SK-N-SH treated with all-trans-retinoic acid at 6 μM for 48 hours (cell line): ENCODE results near the gene HIF1AN.

Experiments used
- ATAC-seq: fragments of 200-7000 bp; cut with Tn5 transposase; 3 replicates; pipeline ENCODE4 v1.9.1; 2020; ENCODE audit warnings: mild to moderate bottlenecking, moderate library complexity
- ARNTL ChIP-seq: fragments of 450-650 bp; formaldehyde crosslinking; IDR thresholded peaks from 2 replicates; pipeline ENCODE4 v1.5.0; 2020; ENCODE audit warnings: low read depth, mild to moderate bottlenecking, moderate library complexity, borderline replicate concordance
- BACH2 ChIP-seq: fragments of 250-450 bp; sonication (Bioruptor Pico); IDR thresholded peaks from 2 replicates; pipeline ENCODE4 v1.9.0; 2021; ENCODE audit warnings: mild to moderate bottlenecking, borderline replicate concordance
- ESRRG ChIP-seq: fragments of 250-450 bp; sonication (Bioruptor Pico); IDR thresholded peaks from 2 replicates; pipeline ENCODE4 v1.6.1; 2021; ENCODE audit warnings: mild to moderate bottlenecking
- GLIS3 ChIP-seq: fragments of 250-450 bp; sonication (Bioruptor Pico); IDR thresholded peaks from 2 replicates; pipeline ENCODE4 v1.5.0; 2020; ENCODE audit warnings: mild to moderate bottlenecking, moderate library complexity
- OSR1 ChIP-seq: fragments of 250-450 bp; sonication (Bioruptor Pico); IDR thresholded peaks from 2 replicates; pipeline ENCODE4 v1.8.0; 2022; ENCODE audit warnings: moderate library complexity, mild to moderate bottlenecking, inconsistent platforms
- PPARA ChIP-seq: fragments of 250-450 bp; sonication (Bioruptor Pico); IDR thresholded peaks from 2 replicates; pipeline ENCODE4 v1.5.0; 2020; ENCODE audit warnings: mild to moderate bottlenecking, borderline replicate concordance
- RARB ChIP-seq: fragments of 250-450 bp; sonication (Bioruptor Pico); IDR thresholded peaks from 2 replicates; pipeline ENCODE4 v1.8.0; 2021; ENCODE audit warnings: mild to moderate bottlenecking, moderate library complexity
- TCF4 ChIP-seq: fragments of 250-450 bp; sonication (Bioruptor Pico); IDR thresholded peaks from 2 replicates; pipeline ENCODE4 v1.8.0; 2021; ENCODE audit warnings: mild to moderate bottlenecking, moderate library complexity, borderline replicate concordance
- TOX ChIP-seq: fragments of 250-450 bp; sonication (Bioruptor Pico); IDR thresholded peaks from 2 replicates; pipeline ENCODE4 v1.8.0; 2021; ENCODE audit warnings: mild to moderate bottlenecking, moderate library complexity, borderline replicate concordance
- ZC3H10 ChIP-seq: fragments of 250-450 bp; sonication (Bioruptor Pico); IDR thresholded peaks from 2 replicates; pipeline ENCODE4 v1.5.1; 2021; ENCODE audit warnings: mild to moderate bottlenecking, moderate library complexity
- ZFP3 ChIP-seq: fragments of 250-450 bp; sonication (Bioruptor Pico); IDR thresholded peaks from 2 replicates; pipeline ENCODE4 v1.5.0; 2020; ENCODE audit warnings: mild to moderate bottlenecking, moderate library complexity
- ZFP30 ChIP-seq: fragments of 450-650 bp; formaldehyde crosslinking; IDR thresholded peaks from 2 replicates; pipeline ENCODE4 v1.5.0; 2022; ENCODE audit warnings: mild to moderate bottlenecking, moderate library complexity
- ZNF565 ChIP-seq: fragments of 450-650 bp; formaldehyde crosslinking; conservative IDR thresholded peaks from 2 replicates; pipeline ENCODE4 v1.5.0; 2020; ENCODE audit warnings: low read depth, mild to moderate bottlenecking, moderate library complexity
- ZNF70 ChIP-seq: fragments of 450-650 bp; formaldehyde crosslinking; IDR thresholded peaks from 2 replicates; pipeline ENCODE4 v1.5.0; 2020; ENCODE audit warnings: mild to moderate bottlenecking, moderate library complexity
- ZNF8 ChIP-seq: fragments of 450-650 bp; formaldehyde crosslinking; IDR thresholded peaks from 2 replicates; pipeline ENCODE4 v1.5.0; 2020; ENCODE audit warnings: mild to moderate bottlenecking, moderate library complexity
- TF ChIP-seq, protein P1 (sequence below): fragments of 250-450 bp; sonication (Bioruptor Pico); IDR thresholded peaks from 2 replicates; pipeline ENCODE4 v1.5.1; 2020; ENCODE audit warnings: low read depth, mild to moderate bottlenecking, moderate library complexity
- TF ChIP-seq, protein P2 (sequence below): fragments of 250-450 bp; sonication (Bioruptor Pico); IDR thresholded peaks from 2 replicates; pipeline ENCODE4 v1.8.0; 2021; ENCODE audit warnings: low read depth, mild to moderate bottlenecking, moderate library complexity, borderline replicate concordance
- TF ChIP-seq, protein P3 (sequence below): fragments of 250-450 bp; sonication (Bioruptor Pico); IDR thresholded peaks from 2 replicates; pipeline ENCODE4 v1.8.0; 2020; ENCODE audit warnings: mild to moderate bottlenecking, moderate library complexity, borderline replicate concordance
- TF ChIP-seq, protein P4 (sequence below): fragments of 250-450 bp; sonication (Bioruptor Pico); IDR thresholded peaks from 2 replicates; pipeline ENCODE4 v1.5.1; 2021; ENCODE audit warnings: mild to moderate bottlenecking, moderate library complexity
- TF ChIP-seq, protein P5 (sequence below): fragments of 250-450 bp; sonication (Bioruptor Pico); IDR thresholded peaks from 2 replicates; pipeline ENCODE4 v1.5.0; 2020; ENCODE audit warnings: mild to moderate bottlenecking, moderate library complexity

The HIF1AN gene

DNA sequence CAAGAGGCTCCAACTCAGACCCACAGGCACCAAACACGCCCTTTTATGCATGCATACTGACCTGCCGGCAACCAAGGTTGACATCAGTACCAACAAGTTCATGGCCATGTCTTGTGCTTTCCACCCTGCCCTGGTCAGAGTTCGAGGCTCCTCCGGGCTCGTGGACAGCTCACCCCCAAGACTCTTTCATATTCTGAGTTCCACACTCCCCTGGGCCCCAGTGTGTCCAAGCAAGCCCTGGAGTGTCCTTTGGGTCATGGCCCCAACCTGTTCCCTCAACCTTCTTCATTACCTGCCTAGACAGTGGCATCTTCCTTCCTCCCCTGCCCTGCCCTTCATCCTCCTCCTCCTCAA lies 40.5 kb downstream of the HIF1AN start:
- TF ChIP-seq TCF4 (CRISPR knock-in tag) = no peak
- no peak for TF ChIP-seq ZFP3 (CRISPR knock-in tag)
- TF ChIP-seq BACH2 (CRISPR knock-in tag) = no peak
- TF ChIP-seq, protein P1, sequence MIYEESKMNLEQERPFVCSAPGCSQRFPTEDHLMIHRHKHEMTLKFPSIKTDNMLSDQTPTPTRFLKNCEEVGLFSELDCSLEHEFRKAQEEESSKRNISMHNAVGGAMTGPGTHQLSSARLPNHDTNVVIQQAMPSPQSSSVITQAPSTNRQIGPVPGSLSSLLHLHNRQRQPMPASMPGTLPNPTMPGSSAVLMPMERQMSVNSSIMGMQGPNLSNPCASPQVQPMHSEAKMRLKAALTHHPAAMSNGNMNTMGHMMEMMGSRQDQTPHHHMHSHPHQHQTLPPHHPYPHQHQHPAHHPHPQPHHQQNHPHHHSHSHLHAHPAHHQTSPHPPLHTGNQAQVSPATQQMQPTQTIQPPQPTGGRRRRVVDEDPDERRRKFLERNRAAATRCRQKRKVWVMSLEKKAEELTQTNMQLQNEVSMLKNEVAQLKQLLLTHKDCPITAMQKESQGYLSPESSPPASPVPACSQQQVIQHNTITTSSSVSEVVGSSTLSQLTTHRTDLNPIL (CRISPR knock-in tag) = no peak
- no peak for TF ChIP-seq PPARA (CRISPR knock-in tag)
- TF ChIP-seq OSR1 (CRISPR knock-in tag) = no peak
- no peak for TF ChIP-seq ZNF565 (CRISPR knock-in tag)
- no peak for TF ChIP-seq ZNF70 (CRISPR knock-in tag)
- no peak for TF ChIP-seq ZC3H10
- TF ChIP-seq ZFP30 (CRISPR knock-in tag) = no peak
- TF ChIP-seq GLIS3 (CRISPR knock-in tag) = no peak
- TF ChIP-seq ZNF8 = no peak
- no peak for TF ChIP-seq ESRRG (CRISPR knock-in tag)
- TF ChIP-seq TOX (CRISPR knock-in tag) = no peak
- TF ChIP-seq, protein P2, sequence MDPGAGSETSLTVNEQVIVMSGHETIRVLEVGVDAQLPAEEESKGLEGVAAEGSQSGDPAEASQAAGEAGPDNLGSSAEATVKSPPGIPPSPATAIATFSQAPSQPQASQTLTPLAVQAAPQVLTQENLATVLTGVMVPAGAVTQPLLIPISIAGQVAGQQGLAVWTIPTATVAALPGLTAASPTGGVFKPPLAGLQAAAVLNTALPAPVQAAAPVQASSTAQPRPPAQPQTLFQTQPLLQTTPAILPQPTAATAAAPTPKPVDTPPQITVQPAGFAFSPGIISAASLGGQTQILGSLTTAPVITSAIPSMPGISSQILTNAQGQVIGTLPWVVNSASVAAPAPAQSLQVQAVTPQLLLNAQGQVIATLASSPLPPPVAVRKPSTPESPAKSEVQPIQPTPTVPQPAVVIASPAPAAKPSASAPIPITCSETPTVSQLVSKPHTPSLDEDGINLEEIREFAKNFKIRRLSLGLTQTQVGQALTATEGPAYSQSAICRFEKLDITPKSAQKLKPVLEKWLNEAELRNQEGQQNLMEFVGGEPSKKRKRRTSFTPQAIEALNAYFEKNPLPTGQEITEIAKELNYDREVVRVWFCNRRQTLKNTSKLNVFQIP = no peak

DNA sequence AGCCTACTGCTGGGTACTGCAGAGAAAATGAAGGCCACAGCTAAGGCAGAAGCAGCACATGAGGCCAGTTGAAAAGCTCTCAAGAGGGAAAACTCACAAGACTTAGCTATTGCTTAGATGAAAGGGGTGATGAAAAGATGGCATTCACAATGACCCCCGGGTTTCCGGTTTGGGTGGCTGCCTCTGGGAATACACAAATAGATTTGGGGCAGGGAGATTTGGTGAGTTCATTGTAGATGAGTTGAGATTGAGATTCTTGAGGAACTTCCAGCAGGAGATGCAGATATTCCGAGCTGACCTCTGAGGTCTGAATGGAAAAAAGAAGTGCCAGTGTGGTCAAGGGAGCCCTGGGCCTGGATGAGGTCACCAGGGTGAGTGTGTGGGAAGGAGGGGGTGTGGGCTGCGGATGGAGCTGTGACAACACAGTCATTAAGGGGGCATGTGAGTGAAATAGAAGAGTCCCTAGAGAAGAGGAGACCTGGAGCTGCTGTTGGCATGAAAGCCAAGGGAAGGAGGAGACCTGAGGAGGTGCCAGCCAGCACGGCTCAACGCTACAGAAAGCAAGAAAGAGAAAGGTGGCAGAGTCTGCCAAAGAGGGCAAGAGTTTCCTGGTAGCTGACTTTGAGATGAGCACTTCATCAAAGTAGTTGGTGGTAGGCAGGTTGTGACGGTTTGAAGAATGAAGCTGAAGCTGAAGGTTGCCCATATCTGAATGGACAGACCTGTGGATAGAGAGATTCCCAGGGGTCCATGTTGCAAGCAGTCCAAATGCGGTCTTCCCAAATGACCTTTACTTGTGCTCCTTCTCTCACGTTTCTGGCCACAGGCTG lies 43.7 kb downstream of the HIF1AN start:
- TF ChIP-seq RARB (CRISPR knock-in tag) = no peak
- TF ChIP-seq, protein P3, sequence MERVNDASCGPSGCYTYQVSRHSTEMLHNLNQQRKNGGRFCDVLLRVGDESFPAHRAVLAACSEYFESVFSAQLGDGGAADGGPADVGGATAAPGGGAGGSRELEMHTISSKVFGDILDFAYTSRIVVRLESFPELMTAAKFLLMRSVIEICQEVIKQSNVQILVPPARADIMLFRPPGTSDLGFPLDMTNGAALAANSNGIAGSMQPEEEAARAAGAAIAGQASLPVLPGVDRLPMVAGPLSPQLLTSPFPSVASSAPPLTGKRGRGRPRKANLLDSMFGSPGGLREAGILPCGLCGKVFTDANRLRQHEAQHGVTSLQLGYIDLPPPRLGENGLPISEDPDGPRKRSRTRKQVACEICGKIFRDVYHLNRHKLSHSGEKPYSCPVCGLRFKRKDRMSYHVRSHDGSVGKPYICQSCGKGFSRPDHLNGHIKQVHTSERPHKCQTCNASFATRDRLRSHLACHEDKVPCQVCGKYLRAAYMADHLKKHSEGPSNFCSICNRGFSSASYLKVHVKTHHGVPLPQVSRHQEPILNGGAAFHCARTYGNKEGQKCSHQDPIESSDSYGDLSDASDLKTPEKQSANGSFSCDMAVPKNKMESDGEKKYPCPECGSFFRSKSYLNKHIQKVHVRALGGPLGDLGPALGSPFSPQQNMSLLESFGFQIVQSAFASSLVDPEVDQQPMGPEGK (CRISPR knock-in tag) = no peak
- TF ChIP-seq ZNF70 (CRISPR knock-in tag) = no peak
- no peak for TF ChIP-seq ZC3H10
- no peak for TF ChIP-seq ARNTL
- TF ChIP-seq PPARA (CRISPR knock-in tag) = no peak
- TF ChIP-seq BACH2 (CRISPR knock-in tag) = no peak
- no peak for TF ChIP-seq ZNF565 (CRISPR knock-in tag)
- no peak for TF ChIP-seq ZFP3 (CRISPR knock-in tag)
- TF ChIP-seq, protein P1 (CRISPR knock-in tag) = no peak
- no peak for TF ChIP-seq OSR1 (CRISPR knock-in tag)
- TF ChIP-seq, protein P4, sequence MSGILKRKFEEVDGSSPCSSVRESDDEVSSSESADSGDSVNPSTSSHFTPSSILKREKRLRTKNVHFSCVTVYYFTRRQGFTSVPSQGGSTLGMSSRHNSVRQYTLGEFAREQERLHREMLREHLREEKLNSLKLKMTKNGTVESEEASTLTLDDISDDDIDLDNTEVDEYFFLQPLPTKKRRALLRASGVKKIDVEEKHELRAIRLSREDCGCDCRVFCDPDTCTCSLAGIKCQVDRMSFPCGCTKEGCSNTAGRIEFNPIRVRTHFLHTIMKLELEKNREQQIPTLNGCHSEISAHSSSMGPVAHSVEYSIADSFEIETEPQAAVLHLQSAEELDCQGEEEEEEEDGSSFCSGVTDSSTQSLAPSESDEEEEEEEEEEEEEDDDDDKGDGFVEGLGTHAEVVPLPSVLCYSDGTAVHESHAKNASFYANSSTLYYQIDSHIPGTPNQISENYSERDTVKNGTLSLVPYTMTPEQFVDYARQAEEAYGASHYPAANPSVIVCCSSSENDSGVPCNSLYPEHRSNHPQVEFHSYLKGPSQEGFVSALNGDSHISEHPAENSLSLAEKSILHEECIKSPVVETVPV (CRISPR knock-in tag) = no peak
- no peak for TF ChIP-seq TCF4 (CRISPR knock-in tag)
- TF ChIP-seq, protein P5, sequence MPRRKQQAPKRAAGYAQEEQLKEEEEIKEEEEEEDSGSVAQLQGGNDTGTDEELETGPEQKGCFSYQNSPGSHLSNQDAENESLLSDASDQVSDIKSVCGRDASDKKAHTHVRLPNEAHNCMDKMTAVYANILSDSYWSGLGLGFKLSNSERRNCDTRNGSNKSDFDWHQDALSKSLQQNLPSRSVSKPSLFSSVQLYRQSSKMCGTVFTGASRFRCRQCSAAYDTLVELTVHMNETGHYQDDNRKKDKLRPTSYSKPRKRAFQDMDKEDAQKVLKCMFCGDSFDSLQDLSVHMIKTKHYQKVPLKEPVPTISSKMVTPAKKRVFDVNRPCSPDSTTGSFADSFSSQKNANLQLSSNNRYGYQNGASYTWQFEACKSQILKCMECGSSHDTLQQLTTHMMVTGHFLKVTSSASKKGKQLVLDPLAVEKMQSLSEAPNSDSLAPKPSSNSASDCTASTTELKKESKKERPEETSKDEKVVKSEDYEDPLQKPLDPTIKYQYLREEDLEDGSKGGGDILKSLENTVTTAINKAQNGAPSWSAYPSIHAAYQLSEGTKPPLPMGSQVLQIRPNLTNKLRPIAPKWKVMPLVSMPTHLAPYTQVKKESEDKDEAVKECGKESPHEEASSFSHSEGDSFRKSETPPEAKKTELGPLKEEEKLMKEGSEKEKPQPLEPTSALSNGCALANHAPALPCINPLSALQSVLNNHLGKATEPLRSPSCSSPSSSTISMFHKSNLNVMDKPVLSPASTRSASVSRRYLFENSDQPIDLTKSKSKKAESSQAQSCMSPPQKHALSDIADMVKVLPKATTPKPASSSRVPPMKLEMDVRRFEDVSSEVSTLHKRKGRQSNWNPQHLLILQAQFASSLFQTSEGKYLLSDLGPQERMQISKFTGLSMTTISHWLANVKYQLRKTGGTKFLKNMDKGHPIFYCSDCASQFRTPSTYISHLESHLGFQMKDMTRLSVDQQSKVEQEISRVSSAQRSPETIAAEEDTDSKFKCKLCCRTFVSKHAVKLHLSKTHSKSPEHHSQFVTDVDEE (CRISPR knock-in tag) = no peak
- TF ChIP-seq ZNF8 = no peak
- no peak for TF ChIP-seq TOX (CRISPR knock-in tag)
- ATAC-seq = no peak

More for the DNA sequence above, 40.5 kb downstream of the HIF1AN start:
- no peak for ATAC-seq
